GM12878 (cell line): Measurements from ENCODE around the gene NCAM2. TPM values are rescaled to one million over a fixed set of nuclear protein-coding genes. Genes with fewer than 3 reads are reported as not detected.

Source experiments
- ATAC-seq: fragments of 200-7000 bp; cut with Tn5 transposase; 3 replicates; pipeline ENCODE4 v1.9.1; 2020; ENCODE audit warnings: mild to moderate bottlenecking, moderate library complexity
- BruUV-seq: library from RNA; stranded (reverse); fragments of 400-500 nt; replicated peaks from 2 replicates; lab custom pipeline; 2021; lab: Mats Ljungman, UMichigan
- CTCF ChIA-PET: fragments of 300-600 bp; sonication (Branson Sonifier 250); formaldehyde crosslinking; extraction: SDS; loops from one replicate; lab custom pipeline; 2021; ENCODE audit warnings: inconsistent platforms; lab: Yijun Ruan, JAX
- POLR2A ChIA-PET: fragments of 350-600 bp; formaldehyde crosslinking; extraction: SDS; loops from one replicate; lab custom pipeline; 2021; ENCODE audit warnings: inconsistent platforms; lab: Charles Lee
- RAD21 ChIA-PET: fragments of 300-600 bp; sonication (Branson Sonifier 250); formaldehyde crosslinking; loops from one replicate; lab custom pipeline; 2023; ENCODE audit warnings: antibody characterized with exemption; ENCODE audit not compliant: unreplicated experiment; lab: Charles Lee
- SMC1A ChIA-PET: fragments of 300-600 bp; sonication (Branson Sonifier 250); formaldehyde crosslinking; loops from one replicate; lab custom pipeline; 2023; ENCODE audit not compliant: unreplicated experiment, uncharacterized antibody; lab: Charles Lee
- DNase-seq: peaks from one replicate; pipeline ENCODE4 v3.0.0-alpha.2; 2011; ENCODE audit warnings: low read depth, low spot score
- FAIRE-seq: peaks from 3 replicates; lab custom pipeline; 2011; peaks lifted over from hg19 to GRCh38; lab: Jason Lieb, UNC
- H2AFZ ChIP-seq: 2 replicates; pipeline ENCODE4 v1.6.0; 2011; ENCODE audit warnings: low read depth, low read length, control low read depth; ENCODE audit not compliant: control insufficient read depth
- H3K27ac ChIP-seq: 2 replicates; pipeline ENCODE4 v1.5.1; 2011; ENCODE audit warnings: control low read depth; ENCODE audit not compliant: control insufficient read depth, insufficient read depth
- H3K27me3 ChIP-seq, 2 experiments: replicated peaks in 1 of 2; 2 replicates each; pipeline versions ENCODE4 v1.6.0 to v1.6.1; 2011; ENCODE audit warnings: low read length in 1 of 2; ENCODE audit not compliant: control insufficient read depth in 2 of 2, insufficient read depth in 2 of 2
- H3K36me3 ChIP-seq, 2 experiments: 2 replicates each; pipeline ENCODE4 v1.5.1; 2011; ENCODE audit warnings: low read length in 1 of 2; ENCODE audit not compliant: control insufficient read depth in 2 of 2, insufficient read depth in 2 of 2
- H3K4me1 ChIP-seq: 2 replicates; pipeline ENCODE4 v1.6.1; 2011; ENCODE audit warnings: mild to moderate bottlenecking, low read length, moderate library complexity, mixed read lengths; ENCODE audit not compliant: control insufficient read depth, insufficient read depth
- H3K4me2 ChIP-seq: 2 replicates; pipeline ENCODE4 v1.6.0; 2011; ENCODE audit warnings: control low read depth; ENCODE audit not compliant: control insufficient read depth, insufficient read depth
- H3K4me3 ChIP-seq: fragments of 200-600 bp; sonication (generic); 2 replicates; pipeline ENCODE4 v1.5.1; 2016
- H3K79me2 ChIP-seq: 2 replicates; pipeline ENCODE4 v1.6.0; 2011; ENCODE audit warnings: low read length; ENCODE audit not compliant: control insufficient read depth, insufficient read depth
- H3K9ac ChIP-seq: 2 replicates; pipeline ENCODE4 v1.8.0; 2011; ENCODE audit warnings: low read length, control low read depth, mixed read lengths; ENCODE audit not compliant: control insufficient read depth, insufficient read depth
- H3K9me3 ChIP-seq: replicated peaks from 3 replicates; pipeline ENCODE4 v1.5.1; 2011; ENCODE audit warnings: mild to moderate bottlenecking, low read length; ENCODE audit not compliant: control insufficient read depth, insufficient read depth
- H4K20me1 ChIP-seq: 2 replicates; pipeline ENCODE4 v1.6.0; 2011; ENCODE audit not compliant: control insufficient read depth, insufficient read depth
- BMI1 ChIP-seq: fragments of 450-650 bp; IDR thresholded peaks from 2 replicates; pipeline ENCODE4 v1.6.1; 2016; ENCODE audit warnings: mild to moderate bottlenecking, moderate library complexity, borderline replicate concordance
- EGR1 ChIP-seq, 2 experiments: IDR thresholded peaks; 1 replicate in 1 of 2; 2 replicates in 1 of 2; pipeline ENCODE4 v1.6.1; 2011 to 2012; ENCODE audit warnings: low read depth in 2 of 2, low read length in 2 of 2, borderline replicate concordance in 1 of 2, mild to moderate bottlenecking in 1 of 2, moderate library complexity in 1 of 2
- FOS ChIP-seq: IDR thresholded peaks from 3 replicates; pipeline ENCODE4 v1.6.1; 2011; ENCODE audit warnings: borderline replicate concordance; ENCODE audit not compliant: insufficient read length; ENCODE audit errors: extremely low read depth
- IKZF2 ChIP-seq, 2 experiments: fragments of 450-650 bp; IDR thresholded peaks; 2 replicates each; pipeline ENCODE4 v1.6.1; 2017; ENCODE audit warnings: mild to moderate bottlenecking in 2 of 2, moderate library complexity in 2 of 2
- PBX3 ChIP-seq: IDR thresholded peaks from 2 replicates; pipeline ENCODE4 v1.6.1; 2011; ENCODE audit warnings: mild to moderate bottlenecking, low read depth, low read length, moderate library complexity; ENCODE audit not compliant: insufficient replicate concordance
- PML ChIP-seq: IDR thresholded peaks from 2 replicates; pipeline ENCODE4 v1.6.1; 2012; ENCODE audit warnings: low read length, inconsistent platforms
- SP1 ChIP-seq: IDR thresholded peaks from one replicate; pipeline ENCODE4 v1.6.1; 2011; ENCODE audit warnings: low read depth, low read length
- ZSCAN29 ChIP-seq: fragments of 450-650 bp; IDR thresholded peaks from 2 replicates; pipeline ENCODE4 v1.6.1; 2017; ENCODE audit warnings: mild to moderate bottlenecking, moderate library complexity
- WGBS: methylation state at CpG from one replicate; pipeline ENCODE4 v1.1.6; 2016; ENCODE audit warnings: low lambda C conversion rate; ENCODE audit not compliant: insufficient replicate concordance, insufficient coverage; ENCODE audit errors: missing lambda C conversion rate; 5-methylcytosine and 5-hydroxymethylcytosine counted together
- in situ Hi-C: fragments of 300-500 bp; cut with MboI; formaldehyde crosslinking; loops from 9 replicates; pipeline ENCODE4 v1.14.3; 2018; ENCODE audit warnings: mixed read lengths
- intact Hi-C: fragments of 100-400 bp; cut with micrococcal nuclease; formaldehyde crosslinking; loops from one replicate; pipeline ENCODE4 v1.14.2; 2022; ENCODE audit not compliant: unreplicated experiment
- polyA plus RNA-seq, 11 experiments: library from polyadenylated mRNA; depleted of rRNA in 4 of 11; unstranded in 6 of 11; stranded (reverse) in 5 of 11; fragments of >200 nt; fragmentation: Nextera tagmentation in 4 of 11; fragmentation: Illumina TruSeq in 1 of 11; extraction: Ambion mirVana in 4 of 11; extraction: Trizol in 1 of 11; gene quantifications; 1 replicate in 1 of 11; 2 replicates in 10 of 11; pipeline versions ENCODE4 v1.2.1 to v1.2.3, GENCODE V29; 2011 to 2016; ENCODE audit warnings: inconsistent platforms in 2 of 11, missing spikeins in 2 of 11, low read depth in 1 of 11
- total RNA-seq, 4 experiments: library from RNA; depleted of rRNA in 3 of 4; stranded (reverse); fragments of >200 nt in 3 of 4; fragmentation: Illumina TruSeq in 1 of 4; extraction: Trizol in 1 of 4; gene quantifications; 2 replicates each; pipeline versions ENCODE4 v1.2.1 to v1.2.3, GENCODE V29; 2013 to 2021
- TF ChIP-seq, protein P1 (sequence below): fragments of 150-350 bp; IDR thresholded peaks from 2 replicates; pipeline ENCODE4 v1.6.1; 2016; ENCODE audit warnings: low read depth, low read length
- TF ChIP-seq, protein P2 (sequence below): fragments of 450-650 bp; formaldehyde crosslinking; IDR thresholded peaks from 2 replicates; pipeline ENCODE4 v1.5.0; 2022; ENCODE audit warnings: mild to moderate bottlenecking, missing genetic modification characterization
- TF ChIP-seq, protein P3 (sequence below): fragments of 450-650 bp; IDR thresholded peaks from 2 replicates; pipeline ENCODE4 v1.6.1; 2017; ENCODE audit warnings: mild to moderate bottlenecking, low read depth, inconsistent platforms; ENCODE audit not compliant: poor library complexity, severe bottlenecking

Gene NCAM2
- total and polyA plus RNA-seq, 10 of the 15 experiments (the other 5 are each of a cell fraction or from before 2014, with no cell fraction given): 0.23 to 0.27 TPM; not detected in 8

DNA sequence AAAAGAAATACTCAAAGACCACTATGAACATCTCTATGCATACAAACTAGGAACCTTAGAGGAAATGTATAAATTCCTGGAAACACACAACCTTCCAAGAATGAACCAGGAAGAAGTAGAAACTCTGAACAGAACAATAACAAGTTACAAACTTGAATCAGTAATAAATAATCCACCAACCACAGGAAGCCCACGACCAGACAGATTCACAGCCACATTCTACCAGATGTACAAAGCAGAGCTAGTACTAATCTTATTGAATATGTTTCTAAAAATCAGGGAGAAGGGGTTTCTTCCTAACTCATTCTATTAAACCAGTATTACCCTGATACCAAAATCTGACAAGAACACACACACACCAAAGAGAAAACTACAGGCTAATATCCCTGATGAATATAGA lies 263.8 kb downstream of the NCAM2 start (continued):
- TF ChIP-seq EGR1 (IDR thresholded peaks at IDR 0.05; ENCODE audit: borderline replicate concordance in 1 of 2, low read depth in 2 of 2, low read length in 2 of 2): no peak
- TF ChIP-seq IKZF2 (IDR thresholded peaks at IDR 0.05): no peak

DNA sequence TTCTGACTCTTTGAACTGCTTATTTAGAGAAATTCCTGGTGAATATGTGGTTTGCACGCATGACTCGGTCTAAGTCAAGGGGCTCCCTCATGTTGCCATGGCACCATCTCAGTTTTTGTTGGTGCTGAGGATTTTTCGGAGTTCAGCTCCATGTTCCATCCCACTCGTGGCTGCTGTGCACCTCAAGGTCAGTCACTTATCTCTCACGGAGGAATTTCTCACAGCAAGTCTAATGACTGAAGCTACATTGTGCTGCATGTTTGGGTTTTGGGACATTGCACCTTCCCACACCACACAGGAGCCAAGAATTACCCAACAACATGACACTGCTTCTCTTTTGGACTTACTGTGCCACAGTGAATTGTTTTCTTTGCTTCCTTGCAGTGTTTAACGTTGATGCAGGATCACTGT lies 269.9 kb downstream of the NCAM2 start:
- Histone ChIP-seq H4K20me1 (no peaks in the 10 kb centered on the region), H3K27ac (no peak overlapping the region), H3K9me3 (no peaks in the 10 kb centered on the region), H3K36me3 (no peaks in the 10 kb centered on the region), H3K27me3 (no peaks in the 10 kb centered on the region), H3K79me2 (no peaks in the 10 kb centered on the region), H3K4me3 (no peak overlapping the region), H3K4me2 (no peak overlapping the region), H3K9ac (no peak overlapping the region), H2AFZ (no peak overlapping the region), H3K4me1 (no peaks in the 10 kb centered on the region)
- ATAC-seq (no peak), FAIRE-seq (no peak), DNase-seq (no peak)
- no TSS peak for BruUV-seq
- POLR2A ChIA-PET: no interaction called here
- in situ Hi-C loops (no loop called here), intact Hi-C loops (no loop called here)
- SMC1A ChIA-PET: no interaction called here
- WGBS: 2% methylated on average over 6 of the region's 6 CpGs
- CTCF ChIA-PET: no interaction called here
- RAD21 ChIA-PET: no interaction called here
- TF ChIP-seq PML: no peak
- TF ChIP-seq, protein P1, sequence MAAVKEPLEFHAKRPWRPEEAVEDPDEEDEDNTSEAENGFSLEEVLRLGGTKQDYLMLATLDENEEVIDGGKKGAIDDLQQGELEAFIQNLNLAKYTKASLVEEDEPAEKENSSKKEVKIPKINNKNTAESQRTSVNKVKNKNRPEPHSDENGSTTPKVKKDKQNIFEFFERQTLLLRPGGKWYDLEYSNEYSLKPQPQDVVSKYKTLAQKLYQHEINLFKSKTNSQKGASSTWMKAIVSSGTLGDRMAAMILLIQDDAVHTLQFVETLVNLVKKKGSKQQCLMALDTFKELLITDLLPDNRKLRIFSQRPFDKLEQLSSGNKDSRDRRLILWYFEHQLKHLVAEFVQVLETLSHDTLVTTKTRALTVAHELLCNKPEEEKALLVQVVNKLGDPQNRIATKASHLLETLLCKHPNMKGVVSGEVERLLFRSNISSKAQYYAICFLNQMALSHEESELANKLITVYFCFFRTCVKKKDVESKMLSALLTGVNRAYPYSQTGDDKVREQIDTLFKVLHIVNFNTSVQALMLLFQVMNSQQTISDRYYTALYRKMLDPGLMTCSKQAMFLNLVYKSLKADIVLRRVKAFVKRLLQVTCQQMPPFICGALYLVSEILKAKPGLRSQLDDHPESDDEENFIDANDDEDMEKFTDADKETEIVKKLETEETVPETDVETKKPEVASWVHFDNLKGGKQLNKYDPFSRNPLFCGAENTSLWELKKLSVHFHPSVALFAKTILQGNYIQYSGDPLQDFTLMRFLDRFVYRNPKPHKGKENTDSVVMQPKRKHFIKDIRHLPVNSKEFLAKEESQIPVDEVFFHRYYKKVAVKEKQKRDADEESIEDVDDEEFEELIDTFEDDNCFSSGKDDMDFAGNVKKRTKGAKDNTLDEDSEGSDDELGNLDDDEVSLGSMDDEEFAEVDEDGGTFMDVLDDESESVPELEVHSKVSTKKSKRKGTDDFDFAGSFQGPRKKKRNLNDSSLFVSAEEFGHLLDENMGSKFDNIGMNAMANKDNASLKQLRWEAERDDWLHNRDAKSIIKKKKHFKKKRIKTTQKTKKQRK: no peak
- TF ChIP-seq, protein P2, sequence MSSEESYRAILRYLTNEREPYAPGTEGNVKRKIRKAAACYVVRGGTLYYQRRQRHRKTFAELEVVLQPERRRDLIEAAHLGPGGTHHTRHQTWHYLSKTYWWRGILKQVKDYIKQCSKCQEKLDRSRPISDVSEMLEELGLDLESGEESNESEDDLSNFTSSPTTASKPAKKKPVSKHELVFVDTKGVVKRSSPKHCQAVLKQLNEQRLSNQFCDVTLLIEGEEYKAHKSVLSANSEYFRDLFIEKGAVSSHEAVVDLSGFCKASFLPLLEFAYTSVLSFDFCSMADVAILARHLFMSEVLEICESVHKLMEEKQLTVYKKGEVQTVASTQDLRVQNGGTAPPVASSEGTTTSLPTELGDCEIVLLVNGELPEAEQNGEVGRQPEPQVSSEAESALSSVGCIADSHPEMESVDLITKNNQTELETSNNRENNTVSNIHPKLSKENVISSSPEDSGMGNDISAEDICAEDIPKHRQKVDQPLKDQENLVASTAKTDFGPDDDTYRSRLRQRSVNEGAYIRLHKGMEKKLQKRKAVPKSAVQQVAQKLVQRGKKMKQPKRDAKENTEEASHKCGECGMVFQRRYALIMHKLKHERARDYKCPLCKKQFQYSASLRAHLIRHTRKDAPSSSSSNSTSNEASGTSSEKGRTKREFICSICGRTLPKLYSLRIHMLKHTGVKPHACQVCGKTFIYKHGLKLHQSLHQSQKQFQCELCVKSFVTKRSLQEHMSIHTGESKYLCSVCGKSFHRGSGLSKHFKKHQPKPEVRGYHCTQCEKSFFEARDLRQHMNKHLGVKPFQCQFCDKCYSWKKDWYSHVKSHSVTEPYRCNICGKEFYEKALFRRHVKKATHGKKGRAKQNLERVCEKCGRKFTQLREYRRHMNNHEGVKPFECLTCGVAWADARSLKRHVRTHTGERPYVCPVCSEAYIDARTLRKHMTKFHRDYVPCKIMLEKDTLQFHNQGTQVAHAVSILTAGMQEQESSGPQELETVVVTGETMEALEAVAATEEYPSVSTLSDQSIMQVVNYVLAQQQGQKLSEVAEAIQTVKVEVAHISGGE: no peak
- TF ChIP-seq BMI1: no peak
- TF ChIP-seq SP1: no peak
- TF ChIP-seq ZSCAN29: no peak
- TF ChIP-seq, protein P3, sequence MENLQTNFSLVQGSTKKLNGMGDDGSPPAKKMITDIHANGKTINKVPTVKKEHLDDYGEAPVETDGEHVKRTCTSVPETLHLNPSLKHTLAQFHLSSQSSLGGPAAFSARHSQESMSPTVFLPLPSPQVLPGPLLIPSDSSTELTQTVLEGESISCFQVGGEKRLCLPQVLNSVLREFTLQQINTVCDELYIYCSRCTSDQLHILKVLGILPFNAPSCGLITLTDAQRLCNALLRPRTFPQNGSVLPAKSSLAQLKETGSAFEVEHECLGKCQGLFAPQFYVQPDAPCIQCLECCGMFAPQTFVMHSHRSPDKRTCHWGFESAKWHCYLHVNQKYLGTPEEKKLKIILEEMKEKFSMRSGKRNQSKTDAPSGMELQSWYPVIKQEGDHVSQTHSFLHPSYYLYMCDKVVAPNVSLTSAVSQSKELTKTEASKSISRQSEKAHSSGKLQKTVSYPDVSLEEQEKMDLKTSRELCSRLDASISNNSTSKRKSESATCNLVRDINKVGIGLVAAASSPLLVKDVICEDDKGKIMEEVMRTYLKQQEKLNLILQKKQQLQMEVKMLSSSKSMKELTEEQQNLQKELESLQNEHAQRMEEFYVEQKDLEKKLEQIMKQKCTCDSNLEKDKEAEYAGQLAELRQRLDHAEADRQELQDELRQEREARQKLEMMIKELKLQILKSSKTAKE: no peak
- TF ChIP-seq FOS: no peak
- no peak for TF ChIP-seq PBX3
